Measurements from ENCODE around the gene LGALS3. TPM values are rescaled to one million over a fixed set of nuclear protein-coding genes. Genes with fewer than 3 reads are reported as not detected.

The LGALS3 gene
- total RNA-seq, 4 donors from 2014 or later, result 388 to 2,805 (median 1,702) TPM

- in situ Hi-C loops (cut with MboI; ENCODE audit: low pct_ligation_motif_present in 1 of 4, low pct_unique_long_range_greater_than_20kb in 1 of 4, low sequenced_read_pairs in 3 of 4) (loop anchor here in 1 of 4 donors (10.0 kb wide), 1 partner anchor 47 kb away; no protein-coding TSS in a partner anchor), intact Hi-C loops (cut with DNase I; ENCODE audit: low total_unique reads) (no loop called here)
- TF ChIP-seq POLR2AphosphoS5 (IDR thresholded peaks at IDR 0.05) (peak in 2 of 3 donors; percentile 80 to 87), POLR2A (IDR thresholded peaks at IDR 0.05) (peak; percentile 72), CTCF (IDR thresholded peaks at IDR 0.05) (peak in 3 of 5 experiments; percentile 8 to 28 (median 17)), EP300 (IDR thresholded peaks at IDR 0.05; ENCODE audit: low read depth) (no peak)
- peak overlapping the region; percentile 93 to 99 (median 98) for H3K27ac ChIP-seq
- no peaks in the 10 kb centered on the region for H3K36me3 ChIP-seq
- H3K9me3 ChIP-seq, result no peaks in the 10 kb centered on the region
- H3K4me3 ChIP-seq, result peak overlapping the region in 3 of 4 donors; percentile 89 to 92 (median 91)
- no peaks in the 10 kb centered on the region for H3K27me3 ChIP-seq
- 49 to 50% methylated on average over 1 to 7 of the region's 7 CpGs for WGBS, 2 donors (ENCODE audit: low coverage in 1 of 2)
- H3K4me1 ChIP-seq, result peaks cover 12 to 68% (median 47%) of the 10 kb centered on the region in 4 donors
- peak; percentile 54 for DNase-seq
These were observed 2.5 kb downstream of the LGALS3 start for GRCh38 chr14:55131370-55132137.

- Histone ChIP-seq H3K4me3 (peak overlapping the region in 1 of 4 donors; percentile 92), H3K9me3 (no peaks in the 10 kb centered on the region), H3K4me1 (peaks cover 20 to 69% (median 48%) of the 10 kb centered on the region in 4 donors), H3K27ac (peak overlapping the region; percentile 48 to 99 (median 98)), H3K27me3 (no peaks in the 10 kb centered on the region), H3K36me3 (peaks cover 0 to 5% (median 2%) of the 10 kb centered on the region in 4 donors)
- in situ Hi-C loops (cut with MboI; ENCODE audit: low pct_ligation_motif_present in 1 of 4, low pct_unique_long_range_greater_than_20kb in 1 of 4, low sequenced_read_pairs in 3 of 4), result loop anchor here in 1 of 4 donors (10.0 kb wide), 1 partner anchor 49 kb away; no protein-coding TSS in a partner anchor
- peak in 1 of 3 donors; percentile 43 for TF ChIP-seq POLR2AphosphoS5 (IDR thresholded peaks at IDR 0.05)
- peak in 4 of 5 experiments; percentile 8 to 46 (median 24) for TF ChIP-seq CTCF (IDR thresholded peaks at IDR 0.05)
- TF ChIP-seq EP300 (IDR thresholded peaks at IDR 0.05; ENCODE audit: low read depth), result no peak
- peak; percentile 4 for TF ChIP-seq POLR2A (IDR thresholded peaks at IDR 0.05)
- intact Hi-C loops (cut with DNase I; ENCODE audit: low total_unique reads), result no loop called here
- WGBS, 2 donors (ENCODE audit: low coverage in 1 of 2), result 32 to 49% methylated on average over 4 of the region's 4 CpGs
- no peak for DNase-seq
These were observed 4.4 kb downstream of the LGALS3 start for GRCh38 chr14:55133416-55133815.

GRCh38 chr14:55136241-55136640 is 7.2 kb downstream of the LGALS3 start:
- intact Hi-C loops (cut with DNase I; ENCODE audit: low total_unique reads), result no loop called here
- in situ Hi-C loops (cut with MboI; ENCODE audit: low pct_ligation_motif_present in 1 of 4, low pct_unique_long_range_greater_than_20kb in 1 of 4, low sequenced_read_pairs in 3 of 4), result loop anchor here in 1 of 4 donors (10.0 kb wide), 1 partner anchor 51 kb away; no protein-coding TSS in a partner anchor
- peak overlapping the region; percentile 60 to 76 (median 68) for H3K27ac ChIP-seq
- H3K36me3 ChIP-seq, result peaks cover 0 to 28% (median 12%) of the 10 kb centered on the region in 4 donors
- no peak overlapping the region for H3K4me3 ChIP-seq
- no peaks in the 10 kb centered on the region for H3K27me3 ChIP-seq
- H3K9me3 ChIP-seq, result no peaks in the 10 kb centered on the region
- DNase-seq, result no peak
- WGBS, 2 donors (ENCODE audit: low coverage in 1 of 2), result 61 to 72% methylated on average over 3 of the region's 3 CpGs
- TF ChIP-seq CTCF (IDR thresholded peaks at IDR 0.05) (no peak), POLR2AphosphoS5 (IDR thresholded peaks at IDR 0.05) (no peak), EP300 (IDR thresholded peaks at IDR 0.05; ENCODE audit: low read depth) (no peak), POLR2A (IDR thresholded peaks at IDR 0.05) (no peak)
- H3K4me1 ChIP-seq, result peaks cover 20 to 75% (median 44%) of the 10 kb centered on the region in 4 donors

All from transverse colon (tissue), 4 donors.